HEK293T (cell line): Measurements from ENCODE around the gene SNX21.
A peak's percentile ranks its signal among the peaks of the same experiment; 100 is the strongest.

Experiments used
- CTCF ChIA-PET: fragments of 350-600 bp; formaldehyde crosslinking; extraction: SDS; loops from one replicate; lab custom pipeline; 2021; ENCODE audit warnings: antibody characterized with exemption, inconsistent platforms; lab: Yijun Ruan, JAX
- POLR2A ChIA-PET: fragments of 350-600 bp; formaldehyde crosslinking; extraction: SDS; loops from one replicate; lab custom pipeline; 2020; ENCODE audit warnings: antibody characterized with exemption, inconsistent platforms; lab: Yijun Ruan, JAX
- DNase-seq: peaks from one replicate; pipeline ENCODE4 v3.0.0; 2012; ENCODE audit warnings: mixed read lengths; ENCODE audit errors: extremely low spot score
- ARNT ChIP-seq: fragments of 450-650 bp; IDR thresholded peaks from 2 replicates; pipeline ENCODE4 v1.6.1; 2017; ENCODE audit warnings: mild to moderate bottlenecking
- BHLHE40 ChIP-seq: fragments of 450-650 bp; IDR thresholded peaks from 2 replicates; pipeline ENCODE4 v1.6.1; 2016; ENCODE audit warnings: mild to moderate bottlenecking, moderate library complexity, borderline replicate concordance
- CTBP1 ChIP-seq: fragments of 450-650 bp; IDR thresholded peaks from 2 replicates; pipeline ENCODE4 v1.6.1; 2016; ENCODE audit warnings: borderline replicate concordance
- ELF4 ChIP-seq: fragments of 450-650 bp; IDR thresholded peaks from 2 replicates; pipeline ENCODE4 v1.6.1; 2017; ENCODE audit warnings: antibody characterized with exemption
- FOXA1 ChIP-seq: fragments of 450-650 bp; IDR thresholded peaks from 2 replicates; pipeline ENCODE4 v1.6.1; 2016; ENCODE audit warnings: mild to moderate bottlenecking
- FOXK2 ChIP-seq: fragments of 450-650 bp; IDR thresholded peaks from 2 replicates; pipeline ENCODE4 v1.6.1; 2016; ENCODE audit warnings: mild to moderate bottlenecking
- FOXM1 ChIP-seq: fragments of 450-650 bp; IDR thresholded peaks from 2 replicates; pipeline ENCODE4 v1.6.1; 2017; ENCODE audit warnings: mild to moderate bottlenecking, borderline replicate concordance
- HDGF ChIP-seq: fragments of 450-650 bp; IDR thresholded peaks from 2 replicates; pipeline ENCODE4 v1.6.1; 2017; ENCODE audit warnings: antibody characterized with exemption, borderline replicate concordance
- L3MBTL2 ChIP-seq: fragments of 450-650 bp; conservative IDR thresholded peaks from 2 replicates; pipeline ENCODE4 v1.6.1; 2016; ENCODE audit warnings: mild to moderate bottlenecking
- LEF1 ChIP-seq: fragments of 450-650 bp; IDR thresholded peaks from 2 replicates; pipeline ENCODE4 v1.6.1; 2017; ENCODE audit warnings: mild to moderate bottlenecking, borderline replicate concordance
- NFRKB ChIP-seq: fragments of 450-650 bp; IDR thresholded peaks from 2 replicates; pipeline ENCODE4 v1.6.1; 2016; ENCODE audit warnings: mild to moderate bottlenecking, moderate library complexity
- PKNOX1 ChIP-seq: fragments of 450-650 bp; IDR thresholded peaks from 2 replicates; pipeline ENCODE4 v1.6.1; 2016
- SP1 ChIP-seq: fragments of 450-650 bp; IDR thresholded peaks from 2 replicates; pipeline ENCODE4 v1.6.1; 2017
- SUZ12 ChIP-seq: fragments of 450-650 bp; IDR thresholded peaks from 2 replicates; pipeline ENCODE4 v1.6.1; 2016; ENCODE audit warnings: mild to moderate bottlenecking
- TARDBP ChIP-seq: fragments of 450-650 bp; IDR thresholded peaks from 2 replicates; pipeline ENCODE4 v1.6.1; 2016
- ZNF384 ChIP-seq: fragments of 450-650 bp; IDR thresholded peaks from 2 replicates; pipeline ENCODE4 v1.6.1; 2016

SNX21 gene

GRCh38 chr20:45850926-45851325 is 17.3 kb downstream of the SNX21 start:
- CTCF ChIA-PET = no interaction called here
- DNase-seq = no peak

GRCh38 chr20:45851501-45851900 is 17.9 kb downstream of the SNX21 start:
- ChIA-PET CTCF (no interaction called here), POLR2A (no interaction called here)
- DNase-seq = no peak
- TF ChIP-seq TARDBP = no peak
- no peak for TF ChIP-seq BHLHE40
- no peak for TF ChIP-seq L3MBTL2
- no peak for TF ChIP-seq CTBP1
- no peak for TF ChIP-seq ELF4
- TF ChIP-seq SP1 = no peak
- TF ChIP-seq PKNOX1 = no peak
- no peak for TF ChIP-seq SUZ12
- no peak for TF ChIP-seq ZNF384
- no peak for TF ChIP-seq LEF1
- TF ChIP-seq ARNT = no peak
- no peak for TF ChIP-seq HDGF
- no peak for TF ChIP-seq FOXM1
- no peak for TF ChIP-seq FOXK2

More at GRCh38 chr20:45850926-45851325, 17.3 kb downstream of the SNX21 start:
- POLR2A ChIA-PET = no interaction called here
- TF ChIP-seq ARNT = no peak
- no peak for TF ChIP-seq L3MBTL2
- no peak for TF ChIP-seq HDGF
- no peak for TF ChIP-seq FOXM1
- no peak for TF ChIP-seq ZNF384
- TF ChIP-seq CTBP1 = no peak
- no peak for TF ChIP-seq SP1
- TF ChIP-seq FOXK2 = no peak
- no peak for TF ChIP-seq NFRKB
- no peak for TF ChIP-seq BHLHE40
- no peak for TF ChIP-seq ELF4
- TF ChIP-seq LEF1 = no peak
- no peak for TF ChIP-seq SUZ12

GRCh38 chr20:45852326-45852725 is 18.7 kb downstream of the SNX21 start:
- ChIA-PET POLR2A (no interaction called here), CTCF (interaction anchor here (0.6 kb wide), 1 partner anchor 82 kb away, joined by 3 read pairs; no protein-coding TSS in a partner anchor)
- TF ChIP-seq CTBP1 (no peak), ARNT (no peak), SP1 (no peak), NFRKB (no peak), PKNOX1 (no peak), BHLHE40 (no peak), L3MBTL2 (no peak), ELF4 (no peak), LEF1 (no peak), FOXM1 (no peak), FOXA1 (no peak), SUZ12 (no peak), FOXK2 (no peak), HDGF (no peak), ZNF384 (no peak)
- no peak for DNase-seq

GRCh38 chr20:45853484-45853883 is 19.9 kb downstream of the SNX21 start:
- DNase-seq = no peak
- POLR2A ChIA-PET = no interaction called here
- CTCF ChIA-PET = no interaction called here
- TF ChIP-seq LEF1 (no peak), HDGF (no peak), ZNF384 (no peak), BHLHE40 (no peak), CTBP1 (no peak), ARNT (no peak), L3MBTL2 (no peak), ELF4 (no peak), SUZ12 (no peak), FOXA1 (no peak), FOXK2 (no peak), FOXM1 (no peak), NFRKB (no peak), PKNOX1 (no peak), TARDBP (no peak), SP1 (no peak)

- DNase-seq = peak; percentile 99
- 0 out of 2 replicates have a peak, but pooled peaks have one; percentile 32 for TF ChIP-seq HDGF
- TF ChIP-seq NFRKB = no peak
- no peak for TF ChIP-seq FOXA1
- TF ChIP-seq FOXK2 = no peak
- 0 out of 2 replicates have a peak, but pooled peaks have one; percentile 35 for TF ChIP-seq LEF1
- TF ChIP-seq TARDBP = no peak
- TF ChIP-seq SUZ12 = no peak
- 0 out of 2 replicates have a peak, but pooled peaks have one; percentile 23 for TF ChIP-seq FOXM1
- no peak for TF ChIP-seq BHLHE40
- no peak for TF ChIP-seq ARNT
- peak; percentile 48 for TF ChIP-seq L3MBTL2
- no peak for TF ChIP-seq CTBP1
- peak; percentile 100 for TF ChIP-seq PKNOX1
- TF ChIP-seq ELF4 = peak; percentile 84
- no peak for TF ChIP-seq SP1
- no peak for TF ChIP-seq ZNF384
- ChIA-PET POLR2A (interaction anchor here (0.8 to 2.9 kb wide), 13 partner anchors 13 to 77 kb away, joined by 3 to 9 read pairs (median 5); partner anchors contain the start of genes PCIF1, SNX21, UBE2C and ZSWIM1), CTCF (no interaction called here)
Observed at GRCh38 chr20:45857114-45857881, 23.7 kb downstream of the SNX21 start, which contains the start of the genes ACOT8 and ZSWIM3. TSS of gene ACOT8 (minus strand) at chr20:45857392. CDS start at chr20:45857315, 77 bp downstream. TSS of gene ZSWIM3 (plus strand) at chr20:45857614. CDS start at chr20:45857826, 212 bp downstream.
